ENCODE results near the gene CMSS1.
A peak's percentile ranks its signal among the peaks of the same experiment; 100 is the strongest.

The CMSS1 gene

GRCh38 chr3:99873269-99874102 is 55.8 kb downstream of the CMSS1 start:
- peak overlapping the region; percentile 83 for H3K4me3 ChIP-seq (ENCODE audit: control insufficient read depth, low read depth, low read length)
- no peak for TF ChIP-seq CTCF (conservative IDR thresholded peaks at IDR 0.05; ENCODE audit: control insufficient read depth, insufficient read depth, low read depth, low read length)
- no peak for DNase-seq (ENCODE audit: low read depth)

GRCh38 chr3:99874237-99875002 is 56.8 kb downstream of the CMSS1 start:
- peak overlapping the region; percentile 83 for H3K4me3 ChIP-seq (ENCODE audit: control insufficient read depth, low read depth, low read length)
- DNase-seq (ENCODE audit: low read depth) = no peak
- no peak for TF ChIP-seq CTCF (conservative IDR thresholded peaks at IDR 0.05; ENCODE audit: control insufficient read depth, insufficient read depth, low read depth, low read length)

GRCh38 chr3:99875581-99875928 is 57.9 kb downstream of the CMSS1 start:
- DNase-seq (ENCODE audit: low read depth) = peak; percentile 75
- no peak for TF ChIP-seq CTCF (conservative IDR thresholded peaks at IDR 0.05; ENCODE audit: control insufficient read depth, insufficient read depth, low read depth, low read length)
- H3K4me3 ChIP-seq (ENCODE audit: control insufficient read depth, low read depth, low read length) = peak overlapping the region; percentile 83

- no peak for TF ChIP-seq CTCF (conservative IDR thresholded peaks at IDR 0.05; ENCODE audit: control insufficient read depth, insufficient read depth, low read depth, low read length)
- H3K4me3 ChIP-seq (ENCODE audit: control insufficient read depth, low read depth, low read length) = peak overlapping the region; percentile 83
- peak; percentile 72 for DNase-seq (ENCODE audit: low read depth)
Measured at GRCh38 chr3:99875929-99876841, 58.5 kb downstream of the CMSS1 start.

GRCh38 chr3:99877031-99877579 is 59.4 kb downstream of the CMSS1 start:
- DNase-seq (ENCODE audit: low read depth) = no peak
- H3K4me3 ChIP-seq (ENCODE audit: control insufficient read depth, low read depth, low read length) = peak overlapping the region; percentile 83
- no peak for TF ChIP-seq CTCF (conservative IDR thresholded peaks at IDR 0.05; ENCODE audit: control insufficient read depth, insufficient read depth, low read depth, low read length)

GRCh38 chr3:99878005-99878404 is 60.3 kb downstream of the CMSS1 start:
- no peak for TF ChIP-seq CTCF (conservative IDR thresholded peaks at IDR 0.05; ENCODE audit: control insufficient read depth, insufficient read depth, low read depth, low read length)
- no peak overlapping the region for H3K4me3 ChIP-seq (ENCODE audit: control insufficient read depth, low read depth, low read length)
- DNase-seq (ENCODE audit: low read depth) = peak; percentile 94
